WTC11 (cell line): Measurements from ENCODE around the gene STK40.

ENCODE experiments used
- JUN ChIP-seq: sonication (generic); formaldehyde crosslinking; IDR thresholded peaks from 2 replicates; pipeline ENCODE4 v1.8.0; 2023; ENCODE audit warnings: mild to moderate bottlenecking, missing genetic modification reagents
- TF ChIP-seq, protein P1 (sequence below): fragments of 200-600 bp; IDR thresholded peaks from 2 replicates; pipeline ENCODE4 v1.8.0; 2022; ENCODE audit warnings: antibody characterized with exemption

DNA sequence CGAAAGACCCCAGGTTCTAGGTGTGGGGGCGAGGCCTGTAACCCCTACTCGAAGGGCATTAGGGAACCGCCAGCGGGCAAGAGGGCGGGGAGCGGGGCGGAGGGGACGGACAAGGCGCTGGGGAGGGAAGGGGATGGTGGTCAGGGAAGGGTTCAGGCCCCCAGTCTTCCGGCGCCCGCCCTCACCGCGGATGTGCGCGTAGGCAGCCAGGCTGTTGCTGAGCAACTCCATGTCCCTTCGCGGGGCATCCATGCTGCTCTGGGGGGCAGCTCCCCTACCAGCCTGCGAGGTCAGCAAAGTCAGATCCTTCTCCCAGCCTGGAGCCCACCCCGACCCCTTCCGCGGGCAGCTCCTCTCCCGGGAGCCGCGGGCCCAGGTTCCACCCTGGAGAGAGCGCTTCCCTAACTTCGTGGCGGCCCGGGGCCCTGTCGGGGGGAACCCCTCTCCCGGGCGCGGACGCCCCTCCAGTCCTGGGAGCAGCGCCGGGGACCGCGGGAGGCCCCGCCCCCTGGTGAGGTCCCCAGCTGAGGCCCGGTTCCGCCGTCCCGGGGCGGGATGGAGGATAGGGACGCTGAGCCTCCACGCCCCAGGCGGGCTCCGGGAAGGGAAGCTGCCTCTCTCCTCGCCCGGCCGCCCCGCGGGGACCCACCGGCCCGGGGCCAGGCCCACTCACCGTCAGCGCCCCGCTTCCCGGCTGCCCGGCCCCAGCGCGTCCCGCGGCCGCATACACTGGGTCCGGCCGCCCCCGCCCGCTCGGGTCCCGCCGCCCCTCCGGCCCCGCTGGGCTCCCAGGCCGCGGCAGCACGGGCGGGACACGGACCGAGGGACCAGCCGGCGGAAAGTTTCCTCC is 62.7 kb downstream of the STK40 start:
- no peak for TF ChIP-seq JUN (CRISPR knock-in tag)
- TF ChIP-seq, protein P1, sequence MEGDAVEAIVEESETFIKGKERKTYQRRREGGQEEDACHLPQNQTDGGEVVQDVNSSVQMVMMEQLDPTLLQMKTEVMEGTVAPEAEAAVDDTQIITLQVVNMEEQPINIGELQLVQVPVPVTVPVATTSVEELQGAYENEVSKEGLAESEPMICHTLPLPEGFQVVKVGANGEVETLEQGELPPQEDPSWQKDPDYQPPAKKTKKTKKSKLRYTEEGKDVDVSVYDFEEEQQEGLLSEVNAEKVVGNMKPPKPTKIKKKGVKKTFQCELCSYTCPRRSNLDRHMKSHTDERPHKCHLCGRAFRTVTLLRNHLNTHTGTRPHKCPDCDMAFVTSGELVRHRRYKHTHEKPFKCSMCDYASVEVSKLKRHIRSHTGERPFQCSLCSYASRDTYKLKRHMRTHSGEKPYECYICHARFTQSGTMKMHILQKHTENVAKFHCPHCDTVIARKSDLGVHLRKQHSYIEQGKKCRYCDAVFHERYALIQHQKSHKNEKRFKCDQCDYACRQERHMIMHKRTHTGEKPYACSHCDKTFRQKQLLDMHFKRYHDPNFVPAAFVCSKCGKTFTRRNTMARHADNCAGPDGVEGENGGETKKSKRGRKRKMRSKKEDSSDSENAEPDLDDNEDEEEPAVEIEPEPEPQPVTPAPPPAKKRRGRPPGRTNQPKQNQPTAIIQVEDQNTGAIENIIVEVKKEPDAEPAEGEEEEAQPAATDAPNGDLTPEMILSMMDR, result no peak
